ENCODE data around the gene SLC22A1. TPM values are rescaled to one million over a fixed set of nuclear protein-coding genes. Genes with fewer than 3 reads are reported as not detected.

Gene SLC22A1
- total and polyA plus RNA-seq, 10 of the 15 experiments (the other 5 are each of a cell fraction or from before 2014, with no cell fraction given), result 0.09 to 0.28 (median 0.15) TPM; not detected in 3

DNA sequence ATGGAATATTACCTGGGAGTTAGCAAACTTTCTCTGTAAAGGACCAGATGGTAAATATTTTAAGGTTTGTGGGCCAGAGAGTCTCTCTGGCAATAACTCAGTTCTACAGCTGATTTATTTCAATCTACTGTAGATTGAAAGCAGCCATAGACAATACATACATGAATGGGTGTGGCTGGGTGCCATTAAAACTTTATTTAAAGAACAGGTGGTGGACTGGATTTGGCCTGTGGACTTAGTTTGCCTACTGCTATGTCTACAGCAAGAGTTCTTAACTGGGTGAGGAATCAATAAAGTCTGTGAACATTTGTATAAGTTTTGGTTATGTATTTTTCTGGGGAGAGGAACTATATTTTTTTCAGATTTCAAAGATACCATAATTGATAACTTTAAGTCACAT is 81.9 kb downstream of the SLC22A1 start (continued):
- TF ChIP-seq, protein P1, sequence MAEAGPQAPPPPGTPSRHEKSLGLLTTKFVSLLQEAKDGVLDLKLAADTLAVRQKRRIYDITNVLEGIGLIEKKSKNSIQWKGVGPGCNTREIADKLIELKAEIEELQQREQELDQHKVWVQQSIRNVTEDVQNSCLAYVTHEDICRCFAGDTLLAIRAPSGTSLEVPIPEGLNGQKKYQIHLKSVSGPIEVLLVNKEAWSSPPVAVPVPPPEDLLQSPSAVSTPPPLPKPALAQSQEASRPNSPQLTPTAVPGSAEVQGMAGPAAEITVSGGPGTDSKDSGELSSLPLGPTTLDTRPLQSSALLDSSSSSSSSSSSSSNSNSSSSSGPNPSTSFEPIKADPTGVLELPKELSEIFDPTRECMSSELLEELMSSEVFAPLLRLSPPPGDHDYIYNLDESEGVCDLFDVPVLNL (IDR thresholded peaks at IDR 0.05; ENCODE audit: low read depth, low read length), result no peak
- TF ChIP-seq ZNF207 (IDR thresholded peaks at IDR 0.05; ENCODE audit: borderline replicate concordance) (no peak), ZBTB33 (IDR thresholded peaks at IDR 0.05) (no peak)

- 18% methylated on average over 2 of the region's 2 CpGs for WGBS (ENCODE audit: insufficient coverage, insufficient replicate concordance, low lambda C conversion rate, missing lambda C conversion rate)
- TF ChIP-seq ZBED1 (IDR thresholded peaks at IDR 0.05; ENCODE audit: borderline replicate concordance) (no peak), PBX3 (IDR thresholded peaks at IDR 0.05; ENCODE audit: insufficient replicate concordance, low read depth, low read length) (no peak), CHD2 (IDR thresholded peaks at IDR 0.05; ENCODE audit: borderline replicate concordance, low read depth, low read length) (no peak), MXI1 (IDR thresholded peaks at IDR 0.05; ENCODE audit: low read depth, low read length) (no peak), IKZF1 (conservative IDR thresholded peaks at IDR 0.05) (no peak), SREBF1 (IDR thresholded peaks at IDR 0.05; ENCODE audit: low read length) (no peak), RUNX3 (IDR thresholded peaks at IDR 0.05; ENCODE audit: low read length) (no peak), RELA (IDR thresholded peaks at IDR 0.05; ENCODE audit: borderline replicate concordance, partially characterized antibody) (no peak), NFXL1 (IDR thresholded peaks at IDR 0.05; ENCODE audit: borderline replicate concordance) (no peak), ATF3 (IDR thresholded peaks at IDR 0.05; ENCODE audit: borderline replicate concordance, extremely low read depth, low read depth, low read length) (no peak), LARP7 (IDR thresholded peaks at IDR 0.05) (no peak)
- TF ChIP-seq, protein P2, sequence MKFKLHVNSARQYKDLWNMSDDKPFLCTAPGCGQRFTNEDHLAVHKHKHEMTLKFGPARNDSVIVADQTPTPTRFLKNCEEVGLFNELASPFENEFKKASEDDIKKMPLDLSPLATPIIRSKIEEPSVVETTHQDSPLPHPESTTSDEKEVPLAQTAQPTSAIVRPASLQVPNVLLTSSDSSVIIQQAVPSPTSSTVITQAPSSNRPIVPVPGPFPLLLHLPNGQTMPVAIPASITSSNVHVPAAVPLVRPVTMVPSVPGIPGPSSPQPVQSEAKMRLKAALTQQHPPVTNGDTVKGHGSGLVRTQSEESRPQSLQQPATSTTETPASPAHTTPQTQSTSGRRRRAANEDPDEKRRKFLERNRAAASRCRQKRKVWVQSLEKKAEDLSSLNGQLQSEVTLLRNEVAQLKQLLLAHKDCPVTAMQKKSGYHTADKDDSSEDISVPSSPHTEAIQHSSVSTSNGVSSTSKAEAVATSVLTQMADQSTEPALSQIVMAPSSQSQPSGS (IDR thresholded peaks at IDR 0.05; ENCODE audit: low read length), result no peak
Observed at GRCh38 chr6:160203953-160204352, 82.3 kb downstream of the SLC22A1 start.

More at GRCh38 chr6:160203953-160204352, 82.3 kb downstream of the SLC22A1 start:
- FAIRE-seq, result no peak
- Histone ChIP-seq H2AFZ (ENCODE audit: control insufficient read depth, low read depth, low read length) (no peak overlapping the region), H3K9me3 (replicated peaks; ENCODE audit: control insufficient read depth, insufficient read depth, low read length) (no peaks in the 10 kb centered on the region; the same call in 2 of the 3 replicates), H3K4me3 (no peak overlapping the region), H3K36me3 (ENCODE audit: control insufficient read depth in 2 of 2, insufficient read depth in 2 of 2, low read length in 1 of 2) (no peaks in the 10 kb centered on the region), H3K4me1 (ENCODE audit: control insufficient read depth, insufficient read depth, low read length) (no peaks in the 10 kb centered on the region), H3K9ac (ENCODE audit: control insufficient read depth, insufficient read depth, low read length) (no peak overlapping the region), H3K27ac (ENCODE audit: control insufficient read depth, insufficient read depth) (no peak overlapping the region), H3K27me3 (replicated peaks in 1 of 2; ENCODE audit: control insufficient read depth in 2 of 2, insufficient read depth in 2 of 2, low read length in 1 of 2) (no peaks in the 10 kb centered on the region), H3K4me2 (ENCODE audit: control insufficient read depth, insufficient read depth) (no peak overlapping the region), H3K79me2 (ENCODE audit: control insufficient read depth, insufficient read depth, low read length) (no peaks in the 10 kb centered on the region), H4K20me1 (ENCODE audit: control insufficient read depth, insufficient read depth) (no peaks in the 10 kb centered on the region)
- DNase-seq (ENCODE audit: low read depth, low spot score), result no peak
- ChIA-PET SMC1A (ENCODE audit: uncharacterized antibody, unreplicated experiment) (no interaction called here), RAD21 (ENCODE audit: unreplicated experiment) (no interaction called here), CTCF (no interaction called here), POLR2A (interaction anchor here (0.6 kb wide), 2 partner anchors 160 to 194 kb away, joined by 3 to 6 read pairs; no protein-coding TSS in a partner anchor)
- intact Hi-C loops (cut with micrococcal nuclease; ENCODE audit: unreplicated experiment) (no loop called here), in situ Hi-C loops (cut with MboI) (no loop called here)
- no TSS peak for BruUV-seq (replicated peaks)
- no peak for ATAC-seq

All from GM12878 (cell line).